Neutrophil (primary cell): ENCODE results near the gene KCNF1.
"Not testable (repeated sequence)": the region's sequence is repeated elsewhere in the genome, so short reads cannot be mapped to it uniquely, and the experiment has no call there.

Experiments used
- H3K27ac ChIP-seq: fragments of 200-600 bp; sonication (generic); 2 replicates; pipeline ENCODE4 v1.5.1; 2016; ENCODE audit warnings: mild to moderate bottlenecking, moderate library complexity
- H3K27me3 ChIP-seq: fragments of 200-600 bp; sonication (generic); 2 replicates; pipeline ENCODE4 v1.6.0; 2016; ENCODE audit warnings: mild to moderate bottlenecking
- H3K36me3 ChIP-seq: fragments of 200-600 bp; sonication (generic); 2 replicates; pipeline ENCODE4 v1.5.1; 2017
- H3K4me1 ChIP-seq, 2 experiments: fragments of 200-600 bp in 1 of 2; sonication (generic) in 1 of 2; 1 replicate in 1 of 2; 2 replicates in 1 of 2; pipeline versions ENCODE4 v1.5.1 to v1.6.1; 2013 to 2016; ENCODE audit warnings: low read depth in 1 of 2, low read length in 1 of 2, mild to moderate bottlenecking in 1 of 2, moderate library complexity in 1 of 2; ENCODE audit not compliant: control insufficient read depth in 1 of 2, insufficient read depth in 1 of 2
- H3K4me3 ChIP-seq, 2 experiments: fragments of 200-600 bp in 1 of 2; sonication (generic) in 1 of 2; 1 replicate in 1 of 2; 2 replicates in 1 of 2; pipeline ENCODE4 v1.5.1; 2013 to 2016; ENCODE audit warnings: low read depth in 1 of 2, low read length in 1 of 2, mild to moderate bottlenecking in 1 of 2, moderate library complexity in 1 of 2
- H3K9me3 ChIP-seq: fragments of 200-600 bp; sonication (generic); 2 replicates; pipeline ENCODE4 v1.5.1; 2016
- TF ChIP-seq, protein P1 (sequence below): fragments of 200-600 bp; sonication (generic); IDR thresholded peaks from 2 replicates; pipeline ENCODE4 v1.5.1; 2016; ENCODE audit warnings: antibody characterized with exemption

KCNF1 gene

DNA sequence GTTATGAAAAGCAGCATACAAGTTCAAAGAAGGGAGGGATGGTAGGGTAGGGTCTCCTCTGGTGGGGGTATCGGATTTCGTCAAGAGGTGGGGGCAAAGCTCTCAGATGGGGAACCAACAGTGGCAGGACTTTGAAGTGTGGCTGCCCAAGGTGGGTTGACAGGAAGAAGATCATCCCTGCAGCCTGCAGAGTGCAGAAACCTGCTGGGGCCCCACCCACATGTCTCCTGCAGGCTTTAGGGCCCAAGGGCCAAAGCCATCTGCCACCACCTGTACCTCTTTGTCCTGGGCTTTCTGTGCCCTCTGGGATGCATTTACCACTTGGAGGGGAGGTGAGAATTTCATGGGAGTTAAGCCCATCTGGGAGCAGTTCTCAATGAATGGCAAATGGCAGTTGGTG, 42.7 kb downstream of the KCNF1 start:
- H3K4me3 ChIP-seq: no peak overlapping the region
- no peak overlapping the region for H3K27ac ChIP-seq
- no peaks in the 10 kb centered on the region for H3K9me3 ChIP-seq
- H3K4me1 ChIP-seq: no peaks in the 10 kb centered on the region
- peaks cover 9% of the 10 kb centered on the region for H3K27me3 ChIP-seq
- TF ChIP-seq, protein P1, sequence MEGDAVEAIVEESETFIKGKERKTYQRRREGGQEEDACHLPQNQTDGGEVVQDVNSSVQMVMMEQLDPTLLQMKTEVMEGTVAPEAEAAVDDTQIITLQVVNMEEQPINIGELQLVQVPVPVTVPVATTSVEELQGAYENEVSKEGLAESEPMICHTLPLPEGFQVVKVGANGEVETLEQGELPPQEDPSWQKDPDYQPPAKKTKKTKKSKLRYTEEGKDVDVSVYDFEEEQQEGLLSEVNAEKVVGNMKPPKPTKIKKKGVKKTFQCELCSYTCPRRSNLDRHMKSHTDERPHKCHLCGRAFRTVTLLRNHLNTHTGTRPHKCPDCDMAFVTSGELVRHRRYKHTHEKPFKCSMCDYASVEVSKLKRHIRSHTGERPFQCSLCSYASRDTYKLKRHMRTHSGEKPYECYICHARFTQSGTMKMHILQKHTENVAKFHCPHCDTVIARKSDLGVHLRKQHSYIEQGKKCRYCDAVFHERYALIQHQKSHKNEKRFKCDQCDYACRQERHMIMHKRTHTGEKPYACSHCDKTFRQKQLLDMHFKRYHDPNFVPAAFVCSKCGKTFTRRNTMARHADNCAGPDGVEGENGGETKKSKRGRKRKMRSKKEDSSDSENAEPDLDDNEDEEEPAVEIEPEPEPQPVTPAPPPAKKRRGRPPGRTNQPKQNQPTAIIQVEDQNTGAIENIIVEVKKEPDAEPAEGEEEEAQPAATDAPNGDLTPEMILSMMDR: no peak
- no peaks in the 10 kb centered on the region for H3K36me3 ChIP-seq

DNA sequence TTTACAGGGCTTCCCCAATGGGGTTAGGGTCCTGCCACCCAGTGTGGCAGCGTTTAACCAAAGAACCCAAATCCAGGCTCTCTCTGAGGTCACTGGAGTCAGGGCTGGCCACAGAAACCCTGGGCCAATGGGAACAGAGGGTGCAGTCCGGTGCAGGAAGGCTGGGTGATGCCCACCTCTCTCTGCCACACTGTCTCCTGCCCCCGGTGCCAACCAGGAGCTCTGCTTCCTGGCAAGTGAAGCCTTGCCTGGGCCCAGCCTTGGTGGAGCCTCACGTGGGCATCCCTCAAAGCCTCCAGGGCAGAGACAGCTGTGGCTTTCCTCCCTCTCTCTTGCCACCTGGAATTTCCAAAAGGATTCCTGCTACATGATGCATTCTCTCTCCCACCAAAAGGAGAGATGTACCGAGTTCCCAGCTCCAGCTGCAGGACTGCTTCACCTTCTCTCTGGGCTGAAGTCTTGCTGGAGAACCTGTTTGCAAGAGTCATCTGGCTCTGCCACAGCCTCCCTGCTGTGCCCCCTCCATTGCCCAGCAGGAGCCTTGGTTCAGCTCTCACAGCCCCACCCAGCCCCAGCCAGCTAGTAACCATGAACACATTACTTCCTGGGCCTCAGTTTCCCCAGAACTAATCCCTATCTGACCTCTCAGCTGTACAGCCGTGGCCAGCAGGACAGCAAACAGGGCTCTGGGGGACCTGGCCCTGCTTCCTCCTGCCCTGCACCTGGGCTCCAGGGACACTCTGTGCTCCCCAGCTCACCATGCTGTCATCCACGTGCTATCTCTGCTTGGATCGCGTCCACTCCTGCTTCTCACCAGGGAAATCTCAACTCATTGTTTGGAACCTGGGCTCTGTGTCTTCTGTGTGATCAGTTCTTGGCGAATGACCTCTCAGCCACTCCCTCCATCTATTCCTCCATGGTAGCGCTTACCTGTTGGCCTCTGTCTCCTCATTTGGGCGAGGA, 43.4 kb downstream of the KCNF1 start:
- Histone ChIP-seq H3K27me3 (peaks cover 10% of the 10 kb centered on the region), H3K9me3 (no peaks in the 10 kb centered on the region)
- TF ChIP-seq, protein P1: no peak

DNA sequence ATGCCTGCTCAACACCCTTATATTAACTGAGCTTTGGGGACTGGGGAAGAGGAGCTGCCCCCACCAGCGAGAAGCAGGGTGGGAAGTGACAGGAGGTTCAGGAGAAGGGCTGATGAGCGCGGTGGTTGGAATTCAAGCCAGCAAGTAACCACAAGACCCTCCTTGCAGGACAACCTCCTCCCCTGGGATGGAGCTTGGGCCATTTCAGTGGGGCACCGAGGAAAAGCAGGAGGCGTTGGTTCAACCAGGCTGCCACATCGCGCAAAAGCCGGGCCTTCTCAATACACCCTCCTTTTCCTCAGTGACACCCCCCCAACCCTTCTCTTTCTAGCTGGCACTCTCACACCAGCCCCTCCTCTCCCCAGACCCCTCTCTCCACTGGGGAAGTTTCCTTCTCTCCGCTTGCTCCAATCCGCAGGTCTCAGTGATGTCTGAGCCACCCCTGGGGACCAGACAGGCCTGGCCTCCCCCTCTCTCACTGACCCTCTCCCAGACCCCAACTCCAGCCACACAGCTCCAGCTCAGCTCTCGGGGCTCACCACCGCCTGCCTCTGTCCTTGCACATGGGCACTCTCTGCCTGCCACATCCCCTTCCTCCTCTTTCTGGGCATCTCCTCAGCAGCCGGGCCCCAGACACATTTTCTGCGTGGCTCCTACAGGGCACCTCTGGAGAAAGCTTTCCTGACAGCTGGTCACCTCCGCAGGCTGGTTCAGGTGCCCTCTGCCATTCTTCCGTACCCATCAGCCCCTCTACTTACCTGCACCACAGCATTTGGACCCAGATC, 44.5 kb downstream of the KCNF1 start:
- TF ChIP-seq, protein P1: no peak
- Histone ChIP-seq H3K4me3 (no peak overlapping the region), H3K4me1 (no peaks in the 10 kb centered on the region), H3K9me3 (no peaks in the 10 kb centered on the region), H3K36me3 (no peaks in the 10 kb centered on the region), H3K27ac (no peak overlapping the region), H3K27me3 (peaks cover 10% of the 10 kb centered on the region)

More for the DNA sequence above, 43.4 kb downstream of the KCNF1 start:
- no peaks in the 10 kb centered on the region for H3K36me3 ChIP-seq
- H3K27ac ChIP-seq: no peak overlapping the region
- H3K4me3 ChIP-seq: no peak overlapping the region
- H3K4me1 ChIP-seq: no peaks in the 10 kb centered on the region

DNA sequence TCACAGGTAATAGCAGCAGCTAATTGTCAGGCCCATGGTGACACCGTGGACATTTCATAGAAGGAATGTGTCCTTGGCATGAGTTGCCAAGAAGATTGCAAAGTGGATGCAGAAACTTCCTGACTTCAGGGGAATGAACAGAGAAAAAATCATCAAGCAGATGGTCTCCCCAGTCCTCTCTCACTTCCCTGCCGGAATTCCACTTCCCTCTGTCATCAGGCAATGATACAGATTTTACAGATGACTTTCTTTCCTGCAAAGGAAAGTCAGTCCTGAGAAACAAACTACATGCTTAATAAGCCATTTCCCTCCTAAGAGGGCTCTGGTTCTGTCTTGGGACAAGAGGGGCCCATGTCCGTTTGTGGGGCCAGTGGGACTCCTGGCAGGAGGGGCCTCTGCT, 45.7 kb downstream of the KCNF1 start:
- Histone ChIP-seq H3K27ac (no peak overlapping the region), H3K36me3 (no peaks in the 10 kb centered on the region), H3K27me3 (peaks cover 10% of the 10 kb centered on the region), H3K9me3 (no peaks in the 10 kb centered on the region), H3K4me3 (no peak overlapping the region), H3K4me1 (no peaks in the 10 kb centered on the region)
- TF ChIP-seq, protein P1: no peak

DNA sequence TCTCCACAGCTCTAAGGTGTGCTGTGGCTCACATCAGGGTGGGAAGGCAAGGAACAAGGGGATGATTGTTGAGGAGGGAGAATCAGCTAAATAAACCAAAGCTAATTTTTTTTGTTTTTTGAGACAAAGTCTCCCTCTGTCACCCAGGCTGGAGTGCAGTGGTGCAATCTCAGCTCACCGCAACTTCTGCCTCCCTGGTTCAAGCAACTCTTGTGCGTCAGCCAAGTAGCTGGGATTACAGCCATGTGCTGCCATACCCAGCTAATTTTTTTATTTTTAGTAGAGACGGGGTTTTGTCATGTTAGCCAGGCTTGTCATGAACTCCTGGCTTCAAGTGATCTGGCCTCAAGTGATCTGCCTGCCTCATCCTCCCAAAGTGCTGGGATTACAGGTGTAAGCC, 46.7 kb downstream of the KCNF1 start:
- H3K4me1 ChIP-seq, H3K4me3 ChIP-seq, H3K9me3 ChIP-seq, H3K27ac ChIP-seq, H3K36me3 ChIP-seq: not testable (repeated sequence)
- H3K27me3 ChIP-seq: peaks cover 10% of the 10 kb centered on the region
